Measurements from ENCODE around the gene OCA2.

- no peak for TF ChIP-seq POLR2A (IDR thresholded peaks at IDR 0.05; ENCODE audit: low read depth)
- TF ChIP-seq CTCF (IDR thresholded peaks at IDR 0.05) = no peak
- no peak for TF ChIP-seq POLR2AphosphoS5 (IDR thresholded peaks at IDR 0.05)
Measured at GRCh38 chr15:27934782-27935181, 164.3 kb downstream of the OCA2 start.
